Right lung (tissue), 5 donors: Measurements from ENCODE around the gene PABPN1L. TPM values are rescaled to one million over a fixed set of nuclear protein-coding genes. Genes with fewer than 3 reads are reported as not detected.

ENCODE experiments used
- DNase-seq, 2 donors: peaks; one replicate each; pipeline ENCODE4 v3.0.0-alpha.2; 2013
- polyA plus RNA-seq, 5 donors: library from polyadenylated mRNA; unstranded; fragments of 120-200 nt; gene quantifications; one replicate each; pipeline versions ENCODE4 v1.2.1 to v1.2.3, GENCODE V29; 2013; ENCODE audit warnings: inconsistent platforms in 1 of 5, low replicate concordance in 1 of 5; ENCODE audit not compliant: insufficient read length in 5 of 5, insufficient read depth in 1 of 5

Gene PABPN1L
- polyA plus RNA-seq, 5 donors: 0.13 to 0.25 TPM; not detected in 3

DNA sequence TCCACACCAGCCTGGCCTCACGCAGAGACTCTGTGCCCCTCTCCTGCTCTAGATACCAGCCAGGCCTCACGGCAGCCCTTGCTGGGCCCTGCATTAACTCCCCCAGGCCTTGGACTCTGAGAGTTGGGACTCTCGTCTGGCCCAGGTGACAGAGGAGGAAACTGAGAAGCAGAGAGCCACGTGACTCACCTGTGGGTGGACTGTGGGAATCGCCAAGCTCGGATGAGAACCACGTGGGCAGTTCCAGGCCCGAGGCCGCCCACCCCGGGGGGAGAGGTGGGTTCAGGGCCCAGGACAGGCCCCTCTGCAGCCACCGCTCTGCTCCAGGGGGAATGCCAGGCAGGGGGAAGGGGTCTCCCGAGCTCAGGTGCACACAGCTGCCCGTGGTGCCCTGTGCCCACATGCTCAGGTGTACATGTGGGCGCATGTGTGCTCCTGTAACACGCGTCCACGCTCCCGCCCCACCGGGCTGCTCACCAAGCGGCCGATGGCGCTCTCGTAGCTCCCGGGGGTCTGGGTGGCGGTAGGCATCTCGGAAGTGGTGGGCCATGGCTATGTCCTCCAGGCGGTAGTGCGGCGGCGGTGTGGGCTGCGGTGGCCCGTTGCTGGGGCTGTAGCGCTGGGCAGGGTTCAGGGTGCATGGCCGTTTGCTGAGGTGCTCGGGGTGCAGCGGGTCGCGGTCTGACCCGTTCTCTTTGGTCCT lies 18.3 kb upstream of the PABPN1L start:
- DNase-seq: no peak

DNA sequence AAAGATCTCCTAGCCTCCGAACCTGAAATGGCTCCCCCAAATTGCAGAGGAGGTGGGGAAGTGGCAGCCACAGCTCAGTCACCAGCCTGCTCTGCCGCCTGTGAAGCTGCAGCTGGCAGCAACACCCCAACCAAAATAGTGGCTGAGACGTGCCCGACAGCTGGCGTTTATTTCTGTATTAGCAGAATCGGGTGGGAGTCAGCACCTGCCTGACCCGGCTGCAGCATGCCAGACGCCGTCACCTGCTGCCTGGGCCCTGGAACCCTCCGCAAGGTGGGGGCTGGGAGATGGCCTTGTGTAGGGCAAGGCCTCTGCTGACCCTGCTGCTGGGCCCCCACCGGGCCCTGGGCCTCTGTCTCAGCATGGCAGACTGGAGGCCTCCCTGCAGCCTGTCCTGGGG lies 17.5 kb upstream of the PABPN1L start:
- DNase-seq: no peak

DNA sequence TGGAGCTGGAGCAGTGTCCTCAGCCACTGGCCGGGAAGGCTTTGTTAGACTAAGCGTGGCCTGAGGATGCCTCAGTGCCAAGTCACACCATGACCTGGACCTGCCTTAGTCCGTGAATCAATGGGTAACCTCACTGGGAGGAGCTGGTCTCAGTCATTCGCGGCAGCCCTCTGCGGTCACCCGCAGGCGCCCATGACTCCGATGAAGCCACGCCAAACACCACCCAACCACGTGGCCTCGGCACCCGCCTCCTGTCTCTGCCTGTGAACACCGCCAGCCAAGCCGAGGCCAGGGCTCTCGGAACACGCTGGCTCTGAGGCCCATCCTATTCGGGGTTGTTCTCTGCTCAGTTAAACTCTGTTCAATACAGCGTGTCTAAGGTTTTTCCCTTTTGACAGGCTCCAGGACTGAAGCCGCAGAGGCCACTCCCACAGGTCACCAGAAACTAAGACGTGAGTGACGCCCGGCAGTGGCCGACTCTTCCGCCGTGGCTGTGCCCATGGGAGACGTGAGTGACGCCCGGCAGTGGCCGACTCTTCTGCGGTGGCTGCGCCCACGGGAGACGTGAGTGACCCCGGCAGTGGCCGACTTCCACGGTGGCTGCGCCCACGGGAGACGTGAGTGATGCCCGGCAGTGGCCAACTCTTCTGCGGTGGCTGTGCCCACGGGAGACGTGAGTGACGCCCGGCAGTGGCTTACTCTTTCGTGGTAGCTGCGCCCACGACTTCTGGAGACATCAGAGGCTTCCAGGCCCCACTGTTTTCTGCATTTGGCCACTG lies 16.8 kb upstream of the PABPN1L start:
- no peak for DNase-seq

DNA sequence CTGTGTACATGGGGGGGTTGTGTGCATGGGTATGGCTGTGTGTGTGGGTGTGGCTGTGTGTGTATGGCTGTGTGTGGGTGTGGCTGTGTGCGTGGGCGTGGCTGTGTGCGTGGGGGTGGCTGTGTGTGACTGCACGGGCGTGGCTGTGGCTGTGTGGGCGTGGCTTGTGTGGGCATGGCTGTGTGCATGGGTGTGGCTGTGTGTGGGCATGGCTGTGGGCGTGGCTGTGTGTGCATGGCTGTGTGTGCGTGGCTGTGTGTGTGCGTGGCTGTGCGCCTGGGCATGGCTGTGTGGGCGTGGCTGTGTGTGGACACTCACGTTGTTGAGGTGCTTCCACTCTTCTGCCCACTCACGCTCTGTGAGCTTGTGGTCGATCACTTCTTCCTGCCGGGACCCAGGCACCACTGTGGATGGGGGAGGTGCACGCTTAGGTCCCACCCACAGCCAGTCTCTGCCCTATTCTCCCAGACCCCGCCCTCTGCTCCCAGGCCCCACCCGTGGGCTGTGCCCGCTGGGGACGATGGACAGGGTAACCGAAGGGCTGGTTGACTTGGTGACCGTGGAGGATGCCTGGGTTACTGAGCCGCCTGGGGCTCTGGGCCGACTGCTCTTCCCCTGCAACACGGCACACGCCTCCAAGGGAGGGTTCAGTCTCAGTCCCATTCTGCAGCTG lies 16.0 kb upstream of the PABPN1L start:
- no peak for DNase-seq

DNA sequence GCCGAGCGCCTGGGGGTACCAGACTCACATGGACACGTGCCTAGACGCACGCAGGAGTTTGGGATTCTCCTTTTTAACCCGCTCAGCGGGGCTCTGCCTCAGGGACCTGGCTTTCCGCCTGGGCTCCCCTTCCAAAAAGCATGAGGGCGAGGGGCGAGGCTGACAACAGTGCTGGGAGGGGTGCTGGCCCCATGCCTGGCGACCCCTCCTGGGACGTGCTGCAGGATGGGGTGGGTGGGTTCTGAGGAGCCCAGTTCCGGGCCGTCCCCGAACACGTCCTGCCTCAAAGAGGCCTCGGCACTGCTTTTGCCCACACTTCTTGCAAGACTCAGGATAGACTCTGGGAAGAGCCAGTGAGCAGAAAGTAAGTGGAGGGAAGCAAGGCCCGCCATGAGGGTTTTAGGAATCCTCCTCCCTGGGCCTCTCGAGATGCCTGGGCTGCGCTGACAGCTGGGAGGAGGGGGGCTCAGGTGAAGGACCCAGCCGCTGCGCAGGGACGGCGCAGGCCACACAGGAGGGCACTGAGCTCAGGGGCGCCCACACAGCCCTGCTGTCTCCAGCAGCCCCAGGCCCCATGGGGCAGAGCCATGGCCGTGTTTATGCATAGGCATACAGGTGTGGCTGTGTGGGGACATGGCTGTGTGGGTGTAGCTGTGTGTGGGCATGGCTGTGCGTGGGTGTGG lies 15.4 kb upstream of the PABPN1L start:
- no peak for DNase-seq

DNA sequence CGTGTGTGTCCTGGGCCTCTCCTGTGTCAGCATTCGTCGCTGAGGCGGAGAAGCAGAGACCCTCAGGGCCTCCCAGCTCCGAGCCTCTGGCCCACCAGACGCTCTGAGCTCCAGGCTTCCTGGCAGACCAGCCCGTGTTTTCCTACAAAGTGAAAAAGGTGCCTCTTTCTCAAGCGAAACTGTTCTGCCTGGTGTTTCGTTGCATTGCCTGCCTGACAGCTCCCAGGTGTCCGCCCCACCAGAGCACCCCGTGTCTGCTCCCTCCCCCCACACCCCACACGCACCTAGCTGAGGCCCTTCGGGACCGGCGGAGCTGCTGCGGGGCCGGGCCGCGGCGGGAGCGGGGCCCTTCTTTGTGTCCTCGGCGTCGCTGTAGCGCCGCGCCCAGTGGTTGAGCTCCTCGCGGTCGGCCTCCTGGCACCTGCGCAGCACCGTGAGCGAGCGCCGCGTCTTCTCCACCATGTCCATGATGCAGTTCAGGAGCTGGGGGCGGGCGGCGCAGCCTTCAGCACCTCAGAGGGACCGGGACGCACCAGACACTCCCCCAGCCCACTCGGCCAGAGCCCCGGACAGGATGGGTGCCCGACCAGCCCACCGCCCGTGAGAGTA lies 14.7 kb upstream of the PABPN1L start:
- no peak for DNase-seq

DNA sequence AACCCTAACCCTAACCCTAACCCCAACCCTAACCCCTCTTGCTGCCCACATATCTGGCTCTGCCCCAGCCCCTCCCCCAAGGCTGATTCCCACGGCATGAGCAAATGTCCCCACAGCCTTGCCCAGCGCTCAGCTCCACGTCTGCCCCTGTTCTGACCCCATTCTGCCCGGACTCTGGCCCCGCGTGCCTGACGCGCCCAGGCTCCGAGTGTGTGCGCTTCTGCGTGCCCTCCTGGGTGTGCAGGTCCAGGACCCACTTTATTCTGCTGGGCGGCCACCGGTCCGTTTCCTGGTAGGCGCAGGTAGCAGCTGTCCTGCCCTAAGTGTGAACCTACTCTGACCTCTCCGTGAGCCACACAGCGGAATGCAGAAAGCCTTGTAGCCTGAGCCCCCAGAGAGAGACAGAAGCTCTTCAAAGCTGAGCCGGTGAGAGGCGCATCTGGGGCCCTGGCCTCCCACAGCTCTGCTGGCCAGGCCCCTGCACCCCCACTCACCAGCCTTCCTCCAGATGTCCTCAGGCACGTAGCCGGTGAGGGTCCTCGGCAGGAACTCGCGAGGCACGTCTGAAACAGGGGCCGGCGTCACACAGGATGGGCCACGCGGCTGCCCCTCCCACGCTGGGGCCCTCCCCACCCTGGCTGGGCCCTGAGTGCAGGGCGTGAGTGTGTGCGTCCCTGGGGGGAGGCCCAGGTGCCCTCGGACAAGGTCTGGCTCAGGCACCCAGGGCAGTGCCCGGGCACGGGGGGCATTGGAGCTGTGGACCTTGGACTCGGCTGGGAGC lies 14.0 kb upstream of the PABPN1L start:
- DNase-seq: no peak

DNA sequence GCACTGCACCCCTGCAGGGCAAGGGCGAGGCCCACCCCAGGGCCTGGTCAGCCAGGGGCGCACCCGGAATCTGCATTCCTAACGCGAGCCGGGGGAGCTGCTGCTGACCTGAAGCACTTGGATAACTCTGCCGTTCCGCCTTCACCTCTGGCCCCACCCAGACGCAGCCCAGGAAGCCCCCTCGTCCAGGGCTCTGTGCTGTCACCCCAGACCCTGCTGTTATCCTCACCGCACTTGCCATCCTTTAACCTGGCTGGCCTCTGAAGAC lies 13.3 kb upstream of the PABPN1L start:
- DNase-seq: no peak

DNA sequence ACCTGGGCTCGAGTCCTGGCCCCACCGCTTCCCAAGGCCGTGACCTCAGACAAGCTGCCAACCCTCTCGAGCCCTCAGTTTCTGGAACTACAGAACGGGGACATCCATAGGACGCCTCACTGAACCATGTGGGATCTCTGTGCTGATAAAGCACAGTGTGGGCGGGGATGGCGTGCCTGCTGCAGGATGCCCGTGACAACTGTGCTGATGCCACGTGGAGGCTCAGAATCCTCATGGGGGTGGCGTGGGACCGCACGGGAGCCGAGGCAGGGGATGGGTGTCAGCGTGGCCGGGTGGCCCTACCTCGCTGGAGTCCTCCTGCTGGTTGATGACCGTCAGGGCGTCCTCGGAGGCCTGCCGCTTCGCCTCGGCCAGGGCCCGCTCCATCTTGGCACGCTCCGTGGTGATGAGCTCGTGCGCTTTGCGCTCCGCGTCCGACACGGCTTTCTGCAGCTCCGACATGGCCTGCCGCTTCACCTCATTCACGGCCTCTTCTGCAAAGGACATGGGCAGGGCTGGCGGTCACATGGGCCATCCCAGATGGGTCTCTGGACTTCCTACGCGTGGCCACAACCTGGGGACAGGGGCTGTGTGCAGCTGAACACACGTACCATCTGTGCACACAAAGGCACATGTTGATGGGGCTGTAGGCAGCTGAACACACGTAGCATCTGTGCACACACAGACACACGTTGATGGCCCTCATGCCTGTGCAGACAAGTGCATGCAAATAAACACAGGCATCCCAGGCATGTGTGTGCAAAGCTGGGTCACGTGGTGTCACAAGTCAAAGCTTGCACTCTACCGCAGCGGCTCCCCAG lies 12.7 kb upstream of the PABPN1L start:
- no peak for DNase-seq

DNA sequence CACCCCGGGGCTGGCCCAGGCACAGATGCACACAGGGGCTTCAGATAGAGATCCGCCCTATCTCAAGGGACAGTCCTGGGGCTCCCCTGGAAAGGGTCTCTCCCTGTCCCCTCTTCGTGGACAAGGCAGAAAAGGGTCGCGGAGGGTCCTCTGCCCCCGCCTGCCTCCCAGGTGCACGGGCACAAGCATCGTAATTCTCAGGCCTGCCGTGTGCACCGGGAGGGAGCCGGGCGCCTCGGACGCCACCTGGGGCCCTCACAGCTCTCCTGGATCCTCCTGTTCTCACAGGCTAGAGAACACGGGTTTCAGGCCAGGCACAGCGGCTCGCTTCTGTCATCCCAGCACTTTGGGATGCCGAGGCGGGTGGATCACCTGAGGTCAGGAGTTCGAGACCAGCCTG lies 11.9 kb upstream of the PABPN1L start:
- no peak for DNase-seq

DNA sequence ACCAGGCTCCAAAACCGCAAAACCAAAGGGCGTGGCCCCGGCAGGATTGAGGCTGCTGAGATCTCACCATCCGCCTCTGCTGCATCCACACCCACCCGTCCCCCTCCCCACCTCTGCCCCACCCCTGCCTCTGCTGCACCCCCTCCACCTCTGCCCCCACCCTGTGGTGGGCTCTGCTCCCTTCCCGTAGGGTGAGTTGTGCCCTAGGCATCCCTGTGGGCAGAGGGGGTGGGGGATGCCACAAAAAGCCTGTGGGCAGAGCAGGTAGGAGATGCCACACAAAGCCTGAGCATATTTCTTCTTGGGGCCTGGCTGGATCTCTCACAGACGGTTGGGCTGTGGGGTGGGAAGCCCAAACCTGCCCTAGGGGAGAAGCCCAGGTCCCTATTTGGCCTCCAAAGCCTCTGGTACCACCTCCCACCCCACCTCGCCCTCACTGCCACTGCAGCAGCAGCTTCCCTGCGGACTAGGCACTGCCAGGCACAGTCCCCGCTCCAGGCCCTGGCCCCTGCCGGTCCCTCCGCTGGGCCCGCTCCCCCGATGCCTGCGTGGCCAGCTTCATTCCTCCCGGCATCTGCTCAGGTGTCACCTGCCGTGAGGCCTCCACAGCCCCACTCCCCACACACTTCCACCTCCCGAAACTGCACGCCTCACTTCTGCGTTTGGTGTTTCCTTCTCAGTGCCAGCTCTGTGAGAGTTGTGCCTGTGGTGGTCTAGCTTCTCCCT lies 11.3 kb upstream of the PABPN1L start:
- no peak for DNase-seq

DNA sequence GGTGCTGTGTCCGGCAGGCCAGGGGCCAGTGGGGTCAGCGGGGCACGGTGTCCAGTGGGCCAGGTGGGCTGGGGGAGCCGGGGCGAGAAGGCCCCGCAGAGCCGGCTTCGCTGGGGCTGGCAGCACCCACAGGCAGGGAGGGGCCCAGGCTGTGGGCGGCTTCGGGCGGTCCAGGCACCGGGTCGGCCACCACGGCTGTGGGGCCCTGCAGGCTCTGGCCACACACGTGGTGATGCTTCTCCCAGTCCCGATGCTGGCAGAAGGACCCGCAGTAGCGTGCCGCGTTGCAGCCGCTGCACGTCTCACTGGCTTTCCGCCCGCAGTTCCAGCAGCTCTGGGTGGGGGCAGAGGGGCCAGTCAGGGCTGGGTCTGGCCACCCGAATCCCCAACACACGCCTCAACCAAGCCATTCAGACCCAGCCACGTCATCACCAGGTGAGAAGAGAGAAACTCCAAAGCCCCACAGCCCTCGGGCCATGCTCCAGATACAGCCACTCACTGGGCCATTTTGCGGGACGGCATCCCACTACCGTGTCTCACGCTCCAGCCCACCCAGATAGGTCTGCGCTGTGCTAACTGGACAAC lies 10.6 kb upstream of the PABPN1L start:
- DNase-seq: no peak

DNA sequence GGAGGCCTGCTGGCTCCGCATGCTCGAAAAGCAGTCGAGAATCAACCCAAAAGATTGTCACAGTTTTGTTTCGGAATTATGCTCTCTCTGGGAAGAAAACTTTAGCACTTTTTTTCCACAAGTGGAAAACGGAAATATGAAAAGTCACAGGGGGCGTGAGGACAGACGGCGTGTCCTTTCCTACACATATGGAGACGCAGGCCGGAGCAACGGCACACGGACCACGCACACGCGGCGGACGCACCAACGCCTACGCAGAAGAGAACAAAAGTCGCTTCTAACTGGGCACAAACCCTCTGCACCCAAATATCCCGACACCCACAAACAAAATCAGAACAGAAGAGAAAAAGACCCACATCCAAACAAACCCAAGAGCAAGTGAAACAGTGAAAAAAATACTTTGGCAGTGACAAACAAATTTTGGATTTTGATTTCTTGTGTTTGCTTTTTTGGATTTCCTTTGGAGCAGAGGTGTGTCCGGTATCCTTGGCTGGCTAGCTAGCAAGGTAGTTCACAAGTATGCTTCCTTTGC lies 9.3 kb upstream of the PABPN1L start:
- DNase-seq: no peak

DNA sequence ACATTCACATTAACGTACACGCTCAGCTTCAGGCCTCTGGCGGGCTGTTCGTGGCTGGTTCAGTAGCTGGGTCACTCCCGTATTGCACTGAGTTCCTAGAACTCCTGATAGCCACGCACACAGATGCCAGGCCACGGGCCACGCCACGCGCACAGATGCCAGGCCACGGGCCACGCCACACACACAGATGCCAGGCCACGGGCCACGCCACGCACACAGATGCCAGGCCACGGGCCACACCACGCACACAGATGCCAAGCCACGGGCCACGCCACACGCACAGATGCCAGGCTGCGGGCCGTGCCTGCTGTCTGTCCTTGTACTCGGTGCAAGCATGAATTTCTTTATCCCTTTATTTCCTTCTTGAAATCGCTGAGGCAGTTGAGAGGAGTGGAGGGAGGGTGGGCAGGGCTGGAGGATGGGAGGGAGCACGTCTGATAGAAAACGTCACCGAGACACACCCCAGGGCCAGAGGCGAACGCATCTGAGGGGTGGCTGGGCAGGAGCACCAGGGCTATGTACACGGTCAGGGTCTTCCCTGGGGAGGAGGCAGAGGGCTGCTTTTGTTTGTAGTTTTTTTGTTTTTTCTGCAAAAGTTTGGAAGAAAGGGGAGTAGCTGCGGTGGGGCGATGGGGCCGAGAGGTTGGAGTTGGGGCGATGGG lies 8.6 kb upstream of the PABPN1L start:
- DNase-seq: no peak

DNA sequence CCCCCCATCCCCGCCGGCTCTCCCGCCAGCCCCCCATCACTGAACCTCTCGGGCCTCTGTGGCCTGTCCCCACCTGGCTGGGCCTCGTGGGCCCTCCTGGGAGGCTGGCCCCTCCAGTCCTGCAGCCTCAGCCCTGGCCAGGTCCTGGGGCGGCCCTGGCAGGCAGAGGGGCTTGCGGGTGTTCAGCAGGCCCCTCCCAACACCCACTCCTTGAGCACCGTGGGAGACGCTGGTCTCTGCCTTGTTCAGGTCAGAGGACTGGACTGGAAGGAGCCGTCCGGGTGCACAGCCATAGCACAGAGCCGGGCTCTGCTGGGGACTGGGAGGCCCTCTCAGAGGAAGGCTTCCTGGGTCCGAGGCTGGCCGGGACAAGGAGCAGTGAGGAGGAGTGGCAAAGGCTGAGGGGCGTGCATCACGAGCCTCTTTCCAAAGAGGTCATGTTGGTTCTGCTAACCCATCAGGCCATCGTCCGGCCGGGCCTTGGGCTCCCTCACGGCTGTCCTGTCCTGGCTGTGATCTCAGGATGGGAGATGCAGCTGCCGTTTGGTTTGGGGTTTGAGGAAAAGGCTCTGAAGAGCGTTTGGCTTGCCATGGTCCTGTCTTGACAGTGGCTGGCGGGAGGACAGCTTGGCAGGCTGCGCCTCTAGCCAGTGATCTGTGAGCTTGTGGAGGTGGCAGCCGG lies 6.3 kb upstream of the PABPN1L start:
- DNase-seq: no peak

DNA sequence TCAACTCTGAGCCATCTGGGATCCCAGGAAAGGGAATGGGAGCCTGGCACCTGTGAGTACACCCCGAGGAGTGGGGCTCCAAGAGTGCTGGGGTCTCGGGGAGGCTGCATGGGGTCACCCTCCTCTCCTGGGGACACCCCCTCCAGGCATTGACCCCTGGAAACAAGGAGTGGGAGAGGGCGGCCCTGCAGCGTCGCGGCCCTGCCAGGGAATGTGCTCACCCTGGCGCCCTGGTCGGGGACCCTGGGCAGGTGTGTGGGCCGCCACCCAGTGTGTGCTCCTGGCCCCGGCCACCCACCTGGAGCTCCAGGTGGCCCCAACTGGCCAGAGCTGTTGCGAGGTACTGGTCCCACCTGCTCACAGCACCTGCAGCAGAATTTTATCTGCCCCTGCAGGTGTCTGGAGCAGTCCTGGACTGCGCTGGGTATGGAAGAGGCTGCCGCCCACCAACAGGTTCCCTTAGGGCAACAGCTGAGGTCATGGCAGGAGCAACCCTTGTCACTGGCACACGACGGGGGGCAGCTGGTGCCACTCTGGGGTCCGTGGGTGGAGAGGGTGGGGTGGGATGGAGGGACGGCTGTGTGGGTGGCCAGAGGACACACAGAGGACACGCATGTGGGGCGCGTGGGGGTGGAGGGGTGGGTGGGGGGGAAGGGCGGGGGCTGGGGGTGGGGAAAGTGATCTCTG lies 5.4 kb upstream of the PABPN1L start:
- no peak for DNase-seq

DNA sequence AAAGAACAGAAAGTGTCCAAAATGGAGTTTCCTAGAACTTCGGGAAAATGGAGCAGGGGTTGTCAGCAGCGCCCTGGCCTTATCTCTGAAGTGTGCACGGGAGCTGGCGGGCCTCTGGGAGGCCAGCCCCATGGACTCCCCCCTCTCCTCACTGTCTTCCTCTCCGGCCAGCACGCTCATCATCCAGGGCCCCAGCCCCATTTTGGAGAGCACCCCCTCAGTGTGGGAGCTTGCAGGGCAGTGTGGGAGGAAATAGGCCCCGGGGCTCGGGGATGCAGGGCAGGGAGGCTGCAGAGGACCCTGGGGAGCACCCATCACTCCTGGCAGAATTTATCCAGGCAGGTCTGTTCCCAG lies 4.9 kb upstream of the PABPN1L start:
- no peak for DNase-seq
